Left forelimb (tissue), 1 donor: ENCODE results near the gene OR2B3.
"Not testable (repeated sequence)": the region's sequence is repeated elsewhere in the genome, so short reads cannot be mapped to it uniquely, and the experiment has no call there.

Source experiments
- DNase-seq: peaks from one replicate; pipeline ENCODE4 v3.0.0-alpha.2; 2018; ENCODE audit warnings: low spot score

Gene OR2B3, protein sequence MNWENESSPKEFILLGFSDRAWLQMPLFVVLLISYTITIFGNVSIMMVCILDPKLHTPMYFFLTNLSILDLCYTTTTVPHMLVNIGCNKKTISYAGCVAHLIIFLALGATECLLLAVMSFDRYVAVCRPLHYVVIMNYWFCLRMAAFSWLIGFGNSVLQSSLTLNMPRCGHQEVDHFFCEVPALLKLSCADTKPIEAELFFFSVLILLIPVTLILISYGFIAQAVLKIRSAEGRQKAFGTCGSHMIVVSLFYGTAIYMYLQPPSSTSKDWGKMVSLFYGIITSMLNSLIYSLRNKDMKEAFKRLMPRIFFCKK

DNA sequence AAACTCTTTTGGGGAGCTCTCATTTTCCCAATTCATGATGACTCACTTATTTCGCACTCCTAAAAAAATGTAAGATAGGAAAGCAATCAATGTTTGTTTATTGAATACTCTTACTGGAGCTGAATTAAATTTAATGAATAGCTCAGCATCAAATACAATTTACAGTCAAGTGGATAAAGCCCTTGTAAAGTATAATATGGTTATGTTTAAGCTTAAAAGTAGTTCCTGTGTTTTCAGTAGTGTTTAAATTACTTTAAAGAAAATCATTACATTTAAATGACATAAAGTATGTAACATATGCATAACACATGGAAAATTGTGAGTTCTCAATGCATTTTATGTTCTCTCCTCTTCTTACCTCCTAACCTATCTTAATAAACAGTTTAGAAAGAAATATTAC, at the start of gene OR2B3:
TSS of gene OR2B3 (minus strand) at position 101 of the 400 bp plus-strand sequence. CDS start at position 36, 65 bp downstream.
- DNase-seq = no peak

DNA sequence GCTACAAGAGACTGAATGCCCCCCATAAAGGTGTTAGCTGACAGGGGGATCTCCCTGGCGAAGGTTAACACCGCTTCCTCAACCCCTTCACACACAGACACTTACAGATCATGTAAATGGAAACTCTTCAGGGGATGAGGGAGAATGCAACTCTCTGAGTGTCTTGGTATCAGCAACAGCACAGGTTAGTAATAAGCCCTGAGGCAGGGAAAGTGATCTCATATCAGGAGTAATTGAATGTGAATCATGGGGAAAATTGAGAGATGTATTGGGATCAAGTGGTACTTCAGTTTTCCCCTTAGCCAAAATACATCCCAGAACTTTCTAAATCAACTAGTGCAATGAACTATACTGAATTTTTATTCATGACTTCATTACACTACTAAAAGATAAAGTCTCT, 44.6 kb upstream of the OR2B3 start:
- DNase-seq = no peak

DNA sequence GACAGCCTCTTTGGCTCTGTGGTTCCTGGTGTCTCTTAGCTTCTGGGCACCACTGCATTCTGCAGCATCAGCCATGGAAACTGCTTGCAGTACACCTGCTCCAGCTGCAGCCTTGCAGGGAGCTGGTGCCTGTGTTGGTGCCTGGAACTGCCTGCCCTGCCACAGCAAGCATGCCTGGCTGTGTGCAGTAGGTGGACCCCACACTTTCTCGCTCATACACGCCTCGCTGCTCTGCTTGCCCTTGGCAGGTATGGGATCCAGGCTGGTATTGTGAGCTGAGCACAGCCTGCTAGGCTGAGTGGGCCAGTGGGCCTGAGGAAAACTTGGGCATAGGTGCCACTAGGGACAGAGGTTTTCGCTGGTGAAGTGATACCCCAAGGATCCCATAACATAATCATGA, 43.5 kb upstream of the OR2B3 start:
- no peak for DNase-seq

DNA sequence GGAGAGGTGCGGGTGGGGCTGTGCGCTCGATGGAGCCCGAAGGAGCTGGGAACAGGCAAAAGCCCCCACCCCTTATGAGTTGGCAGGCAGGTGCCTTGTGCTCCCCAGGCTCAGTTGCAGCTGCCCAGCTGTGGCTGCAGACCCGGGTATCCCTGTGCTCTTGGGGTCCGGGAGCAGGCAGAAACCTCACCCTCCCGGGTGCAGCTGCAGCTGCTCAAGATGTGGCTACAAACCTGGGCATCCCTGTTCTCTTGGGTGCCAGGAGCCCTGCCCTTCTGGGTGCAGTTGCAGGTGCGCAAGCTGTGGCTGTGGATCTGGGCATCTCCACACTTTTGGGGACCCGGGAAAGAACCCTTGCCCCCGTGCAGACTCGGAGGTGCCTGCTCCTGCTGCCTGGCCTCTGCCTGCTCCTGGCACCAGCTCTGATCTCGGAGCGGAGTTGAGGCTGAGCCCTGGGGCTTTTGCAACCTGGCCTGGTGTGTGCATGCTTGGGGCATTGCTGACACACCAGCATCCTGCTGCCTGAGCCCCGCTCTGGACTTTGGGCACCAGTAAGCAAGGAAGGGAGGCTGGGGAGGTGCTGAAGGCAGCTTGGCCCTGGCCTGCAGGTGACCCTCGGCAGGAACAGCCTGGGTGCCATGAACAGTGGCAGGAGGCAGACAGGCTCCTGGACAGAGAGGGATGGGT, 42.4 kb upstream of the OR2B3 start:
- DNase-seq = no peak

DNA sequence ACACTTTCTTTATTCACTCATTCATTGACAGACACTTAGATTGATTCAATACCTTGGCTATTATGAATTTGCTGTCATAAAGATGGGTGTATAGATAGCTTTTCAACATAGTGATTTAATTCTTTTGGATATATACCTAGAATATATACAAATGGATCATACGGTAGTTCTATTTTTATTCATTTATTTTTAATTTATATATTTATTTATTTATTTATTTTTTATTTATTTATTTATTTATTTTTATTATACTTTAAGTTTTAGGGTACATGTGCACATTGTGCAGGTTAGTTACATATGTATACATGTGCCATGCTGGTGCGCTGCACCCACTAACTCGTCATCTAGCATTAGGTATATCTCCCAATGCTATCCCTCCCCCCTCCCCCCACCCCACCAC, 27.9 kb upstream of the OR2B3 start:
- DNase-seq = not testable (repeated sequence)

DNA sequence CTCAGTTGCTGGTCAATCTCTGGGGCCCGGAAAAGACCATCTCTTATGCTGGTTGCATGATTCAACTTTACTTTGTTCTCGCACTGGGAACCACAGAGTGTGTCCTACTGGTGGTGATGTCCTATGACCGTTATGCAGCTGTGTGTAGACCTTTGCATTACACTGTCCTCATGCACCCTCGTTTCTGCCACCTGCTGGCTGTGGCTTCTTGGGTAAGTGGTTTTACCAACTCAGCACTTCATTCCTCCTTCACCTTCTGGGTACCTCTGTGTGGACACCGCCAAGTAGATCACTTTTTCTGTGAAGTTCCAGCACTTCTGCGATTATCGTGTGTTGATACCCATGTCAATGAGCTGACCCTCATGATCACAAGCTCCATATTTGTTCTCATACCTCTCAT, 25.0 kb upstream of the OR2B3 start:
- DNase-seq = no peak

DNA sequence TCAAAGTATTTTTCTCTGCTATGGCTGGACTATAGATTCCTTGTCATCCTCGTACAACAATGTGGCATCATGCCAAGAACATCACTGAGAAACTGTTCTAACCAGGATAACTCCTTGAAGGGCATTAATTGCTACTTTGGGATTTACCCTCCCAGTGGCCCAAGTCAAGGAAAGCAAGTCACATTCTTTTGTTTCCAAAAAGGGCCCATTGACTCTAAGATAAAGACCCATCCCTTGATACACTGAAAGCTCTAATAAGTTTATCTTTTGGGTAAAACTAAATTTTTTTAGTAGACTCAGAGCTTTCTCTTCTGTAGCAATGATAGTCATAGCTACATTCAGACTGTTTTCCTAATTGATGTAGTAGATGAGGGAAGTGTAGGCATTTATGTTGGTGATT, 20.6 kb upstream of the OR2B3 start, which contains the start of gene OR2J3:
TSS of gene OR2J3 (plus strand) at position 301 of the 400 bp plus-strand sequence. CDS start 3,833 bp downstream, outside the sequence.
- DNase-seq = no peak

DNA sequence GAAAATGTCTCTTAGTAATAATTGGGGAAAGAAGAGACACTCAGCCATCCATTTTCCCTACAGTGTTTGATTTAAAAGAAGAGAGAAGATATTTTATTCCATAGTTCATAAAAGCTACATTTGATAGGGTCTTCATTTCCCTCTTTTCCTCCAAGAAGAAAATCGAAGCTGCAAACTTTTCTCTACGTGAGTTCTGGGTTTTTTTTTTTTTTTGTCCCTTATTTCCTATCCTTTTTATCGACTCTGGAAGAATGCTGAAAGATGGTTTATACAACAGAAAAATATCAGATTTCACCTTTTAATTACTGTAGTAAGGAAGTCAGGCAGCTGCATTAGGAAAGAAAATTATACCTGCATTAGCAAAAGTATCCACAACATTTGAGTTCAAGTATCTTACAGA, 12.1 kb upstream of the OR2B3 start, which contains the start of gene OR2J1:
TSS of gene OR2J1 (plus strand) at position 301 of the 400 bp plus-strand sequence. CDS start 1,453 bp downstream, outside the sequence.
- DNase-seq = no peak

DNA sequence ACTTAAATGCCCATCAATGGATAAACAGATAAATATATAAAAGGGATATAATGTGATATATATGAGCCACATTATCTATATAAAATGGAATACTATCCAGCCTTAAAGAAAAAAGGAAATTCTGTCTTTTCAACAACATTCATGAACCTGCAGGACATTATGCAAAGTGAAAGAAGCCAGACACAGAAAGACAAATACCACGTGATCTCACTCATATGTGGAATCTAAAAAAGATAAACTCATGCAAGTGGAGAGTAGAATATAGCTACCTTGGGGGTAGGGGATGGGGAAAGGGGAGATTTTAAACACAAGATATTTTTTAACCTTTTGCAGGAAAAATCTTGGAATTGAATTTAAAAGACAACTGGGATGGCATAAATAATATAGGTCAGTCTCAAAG, 10.7 kb upstream of the OR2B3 start:
- no peak for DNase-seq

DNA sequence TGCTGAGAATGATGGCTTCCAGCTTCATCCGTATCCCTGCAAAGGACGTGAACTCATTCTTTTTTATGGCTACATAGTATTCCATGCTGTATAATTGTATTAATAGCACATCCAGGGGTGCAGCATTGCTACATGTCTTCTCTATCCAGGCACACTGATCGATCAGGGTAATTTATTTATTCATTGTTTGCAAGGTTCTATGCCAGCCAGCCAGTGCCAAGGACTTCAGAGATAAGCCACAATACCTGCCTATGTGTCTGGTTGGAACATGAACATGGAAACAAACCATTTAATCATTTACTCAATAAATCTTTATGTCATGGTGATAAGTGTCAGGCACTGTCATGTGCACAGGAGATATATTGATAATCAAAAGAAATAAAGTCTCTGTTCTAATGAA, 5.8 kb upstream of the OR2B3 start:
- no peak for DNase-seq

DNA sequence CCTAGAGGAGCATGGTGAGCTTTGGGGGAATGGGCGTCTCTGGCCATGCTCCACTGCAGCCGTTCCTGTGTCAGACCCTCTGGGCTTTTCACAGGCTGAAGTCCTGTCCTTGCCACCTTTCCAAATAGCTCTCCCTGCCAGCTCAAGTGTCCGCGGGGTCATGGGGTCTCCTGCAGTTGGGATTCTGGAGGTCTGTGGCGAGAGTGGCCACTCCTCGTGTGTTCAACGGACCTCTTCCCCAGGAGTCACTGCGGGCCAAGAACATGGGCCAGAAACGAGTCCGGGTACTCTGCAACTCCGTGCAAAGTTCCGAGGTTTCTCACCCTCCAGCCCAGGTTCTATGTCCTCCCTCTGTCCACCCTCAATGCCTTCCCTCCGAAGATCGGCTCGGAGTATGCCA, 4.7 kb downstream of the OR2B3 start:
- no peak for DNase-seq

DNA sequence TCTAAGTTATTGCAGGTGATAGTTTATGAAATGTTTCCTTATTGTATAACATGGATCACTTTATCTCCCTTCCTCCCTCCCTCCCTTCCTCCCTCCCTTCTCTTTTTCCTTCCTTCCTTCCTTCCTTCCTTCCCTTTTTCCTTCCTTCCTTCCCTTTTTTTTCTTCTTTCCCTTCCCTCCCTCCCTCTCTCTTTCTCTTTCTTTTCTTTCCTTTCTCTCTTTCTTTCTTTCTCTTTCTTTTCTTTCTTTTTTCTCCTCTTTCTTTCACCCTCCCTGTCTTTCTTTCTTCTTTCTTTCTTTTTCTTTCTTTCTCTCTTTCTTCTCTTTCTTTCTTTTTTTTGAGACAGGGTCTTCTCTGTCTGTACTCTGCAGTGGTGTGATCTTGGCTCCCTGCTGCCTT, 5.8 kb downstream of the OR2B3 start:
- DNase-seq = no peak

DNA sequence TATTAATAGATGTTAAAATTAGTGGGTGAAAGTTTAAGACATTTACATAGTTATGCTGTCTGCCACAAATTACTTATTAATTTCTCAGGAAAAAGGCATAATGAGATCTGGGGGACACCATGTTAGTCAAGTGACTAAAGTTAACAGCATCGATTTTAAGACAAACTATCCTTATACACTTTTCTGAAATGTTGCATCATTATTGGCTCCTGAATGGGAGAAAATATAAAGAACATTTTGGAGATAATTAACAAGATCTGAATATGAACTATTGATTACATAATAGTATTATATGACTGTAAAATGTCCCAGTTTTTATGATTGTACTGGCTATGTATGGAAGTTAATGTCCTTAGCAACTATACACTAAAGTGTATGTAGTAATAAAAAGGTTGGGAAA, 7.9 kb downstream of the OR2B3 start:
- no peak for DNase-seq

DNA sequence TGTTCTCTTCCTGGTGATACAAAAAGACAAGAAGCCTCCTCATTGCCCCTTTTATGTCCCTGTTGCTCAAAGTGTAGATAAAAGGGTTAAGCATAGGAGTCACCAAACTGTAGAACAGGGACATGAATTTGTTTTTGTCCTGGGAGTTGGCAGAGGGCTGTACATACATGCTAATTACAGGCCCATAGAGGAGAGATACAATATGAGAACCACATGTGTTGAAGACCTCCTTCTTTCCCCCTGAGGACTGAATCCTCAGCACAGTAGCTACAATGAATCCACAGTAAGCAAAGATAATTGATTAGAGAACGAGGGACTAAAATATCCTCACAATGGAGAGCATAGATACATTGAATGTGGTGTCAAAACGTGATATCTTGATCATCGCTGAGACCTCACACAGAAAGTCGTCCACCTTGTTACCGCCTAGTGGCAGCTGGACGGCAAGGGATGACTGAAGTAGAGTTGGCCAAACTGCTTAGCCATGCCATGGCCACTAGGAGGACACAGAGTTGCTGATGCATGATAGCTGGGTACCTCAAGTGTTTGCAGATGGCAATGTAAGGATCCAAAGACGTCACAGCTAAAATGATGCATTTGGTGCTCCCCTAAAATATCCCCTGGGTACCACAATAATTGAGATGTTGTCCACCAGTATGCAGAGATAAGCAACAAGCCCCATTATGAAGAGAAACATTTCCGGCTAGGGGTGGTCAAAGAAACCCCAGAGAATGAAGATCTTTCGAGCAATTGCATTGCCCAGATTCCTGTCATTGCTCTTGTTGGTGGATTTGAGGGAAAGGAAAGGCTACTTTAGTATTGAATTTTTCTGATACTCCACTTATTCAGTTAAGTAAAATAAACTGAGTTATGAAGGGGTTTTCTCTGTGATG, 15.0 kb downstream of the OR2B3 start:
- DNase-seq = no peak

DNA sequence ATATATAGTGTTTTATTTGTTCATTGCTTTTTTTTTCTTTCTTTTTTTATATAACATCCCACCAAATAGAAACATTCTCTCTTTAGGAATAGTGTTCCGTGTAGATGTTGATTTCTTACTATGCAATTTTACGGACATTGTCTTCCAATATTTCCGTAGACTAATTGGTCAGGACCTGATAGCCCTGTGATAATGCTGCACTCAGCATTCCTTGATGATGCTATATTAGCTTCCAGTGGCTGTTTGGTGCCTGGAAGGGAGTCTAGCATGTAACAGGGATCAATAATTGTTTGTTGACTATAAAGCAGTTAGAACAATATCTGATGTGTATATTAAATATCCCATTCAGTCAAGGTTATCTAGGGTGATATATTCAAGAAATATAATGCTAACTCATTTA, 35.4 kb downstream of the OR2B3 start:
- no peak for DNase-seq

DNA sequence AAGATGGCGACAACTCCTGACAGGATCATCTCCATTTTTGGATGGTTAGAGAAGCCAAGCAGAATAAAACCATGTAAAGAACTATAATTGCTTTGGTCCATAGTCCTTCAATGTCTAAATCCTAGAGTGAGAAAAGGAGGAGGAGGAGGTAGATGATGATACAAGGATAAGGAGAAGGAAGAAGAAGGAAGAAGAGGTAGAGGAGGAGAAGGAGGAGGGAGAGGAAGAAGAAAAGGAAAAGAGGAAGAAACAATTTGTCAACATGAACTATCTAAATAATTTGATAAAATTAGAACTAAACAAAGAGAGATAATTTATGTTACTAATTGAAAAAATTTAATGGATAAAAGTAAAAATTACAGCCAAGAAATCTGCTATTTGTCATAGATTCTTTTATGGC, 42.0 kb downstream of the OR2B3 start, which contains the start of gene OR2W1:
TSS of gene OR2W1 (minus strand) at position 101 of the 400 bp plus-strand sequence. CDS start at position 101, 0 bp downstream.
- DNase-seq = no peak
